Left lung (tissue), 10 donors: Measurements from ENCODE around the gene CBFA2T2. TPM values are rescaled to one million over a fixed set of nuclear protein-coding genes. Genes with fewer than 3 reads are reported as not detected.

Experiments
- ATAC-seq: fragments of 200-7000 bp; cut with Tn5 transposase; one replicate; pipeline ENCODE4 v1.9.1; 2020; ENCODE audit warnings: moderate library complexity
- DNase-seq, 4 donors: peaks; one replicate each; pipeline ENCODE4 v3.0.0-alpha.2; 2013 to 2020
- H3K27ac ChIP-seq, 2 donors: fragments of 200-600 bp; sonication (generic) in 1 of 2; one replicate each; pipeline versions ENCODE4 v1.5.0 to v1.8.0; 2020 to 2021
- H3K27me3 ChIP-seq, 2 donors: fragments of 200-600 bp; sonication (generic) in 1 of 2; one replicate each; pipeline versions ENCODE4 v1.5.0 to v1.8.0; 2020 to 2021
- H3K36me3 ChIP-seq, 2 donors: fragments of 200-600 bp; sonication (generic) in 1 of 2; one replicate each; pipeline versions ENCODE4 v1.5.0 to v1.8.0; 2020 to 2021
- H3K4me1 ChIP-seq, 2 donors: fragments of 200-600 bp; one replicate each; pipeline ENCODE4 v1.8.0; 2021
- H3K4me3 ChIP-seq, 2 donors: fragments of 200-600 bp; sonication (generic) in 1 of 2; one replicate each; pipeline versions ENCODE4 v1.5.0 to v1.8.0; 2020 to 2021; ENCODE audit warnings: mild to moderate bottlenecking in 1 of 2
- H3K9me3 ChIP-seq, 2 donors: fragments of 200-600 bp; sonication (generic) in 1 of 2; one replicate each; pipeline versions ENCODE4 v1.5.0 to v1.8.0; 2020 to 2021
- intact Hi-C, 2 donors: fragments of 100-400 bp; cut with DNase I; formaldehyde crosslinking; loops; one replicate each; pipeline versions ENCODE4 v1.11.2 to v1.14.2; 2022
- polyA plus RNA-seq, 6 donors: library from polyadenylated mRNA; unstranded; fragments of 120-200 nt; gene quantifications; one replicate each; pipeline ENCODE4 v1.2.1, GENCODE V29; 2013; ENCODE audit not compliant: insufficient read length in 6 of 6
- total RNA-seq, 2 donors: library from RNA; stranded (reverse); fragmentation: NEBNext Ultra II Directional; extraction: Animal tissue kit (Norgen Biotek cat#: 25700); gene quantifications; one replicate each; pipeline ENCODE4 v1.2.1, GENCODE V29; 2021
- TF ChIP-seq, protein P1 (sequence below), 2 donors: fragments of 200-600 bp; sonication (generic) in 1 of 2; IDR thresholded peaks; one replicate each; pipeline versions ENCODE4 v1.5.0 to v1.8.0; 2021; ENCODE audit warnings: antibody characterized with exemption in 2 of 2
- donor health status: DM: no; HTN: yes; CAD: no.
- donor health status: DM: no; HTN: no; CAD: no.

CBFA2T2 gene
- total and polyA plus RNA-seq, 8 donors, result 11.9 to 54.4 (median 43.8) TPM

DNA sequence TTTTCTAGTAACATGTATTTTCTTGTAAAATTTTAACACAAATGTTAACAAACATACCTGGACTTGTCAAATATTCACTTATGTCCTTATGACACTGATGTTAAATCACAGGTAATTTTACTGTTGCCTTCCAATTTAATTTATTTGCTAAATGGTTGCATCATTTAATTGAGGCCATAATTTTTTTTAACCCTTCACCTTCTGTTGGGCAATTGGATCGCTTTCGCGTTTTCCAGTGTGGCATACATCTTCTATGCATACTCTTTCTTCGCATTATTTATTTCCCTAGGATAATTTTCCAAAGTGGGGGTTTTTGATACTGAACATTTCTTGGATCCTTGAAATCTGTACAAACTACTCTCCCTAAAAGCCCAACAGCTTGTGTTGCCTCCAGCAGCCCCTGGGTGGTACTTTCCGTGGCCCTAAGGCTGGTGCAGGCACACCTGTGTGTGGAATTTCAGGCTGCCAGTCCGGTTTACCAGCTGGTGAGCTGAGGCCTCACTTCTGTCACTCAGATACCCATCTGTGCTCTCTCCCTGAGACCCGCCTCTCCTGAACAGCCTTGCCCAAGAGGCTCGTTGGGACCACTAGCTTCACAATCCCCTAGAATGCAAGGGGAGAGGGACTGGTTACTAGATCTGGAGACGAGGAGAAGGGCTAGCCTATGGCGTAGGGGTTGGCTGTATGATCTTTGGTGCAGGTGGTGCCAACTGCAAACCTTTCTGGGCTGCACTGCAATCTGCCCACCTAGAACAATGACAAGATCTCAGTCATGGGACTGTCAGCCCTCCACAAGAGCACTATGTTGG is 161.1 kb downstream of the CBFA2T2 start:
- no peak overlapping the region for H3K27ac ChIP-seq
- no peaks in the 10 kb centered on the region for H3K27me3 ChIP-seq
- TF ChIP-seq, protein P1, sequence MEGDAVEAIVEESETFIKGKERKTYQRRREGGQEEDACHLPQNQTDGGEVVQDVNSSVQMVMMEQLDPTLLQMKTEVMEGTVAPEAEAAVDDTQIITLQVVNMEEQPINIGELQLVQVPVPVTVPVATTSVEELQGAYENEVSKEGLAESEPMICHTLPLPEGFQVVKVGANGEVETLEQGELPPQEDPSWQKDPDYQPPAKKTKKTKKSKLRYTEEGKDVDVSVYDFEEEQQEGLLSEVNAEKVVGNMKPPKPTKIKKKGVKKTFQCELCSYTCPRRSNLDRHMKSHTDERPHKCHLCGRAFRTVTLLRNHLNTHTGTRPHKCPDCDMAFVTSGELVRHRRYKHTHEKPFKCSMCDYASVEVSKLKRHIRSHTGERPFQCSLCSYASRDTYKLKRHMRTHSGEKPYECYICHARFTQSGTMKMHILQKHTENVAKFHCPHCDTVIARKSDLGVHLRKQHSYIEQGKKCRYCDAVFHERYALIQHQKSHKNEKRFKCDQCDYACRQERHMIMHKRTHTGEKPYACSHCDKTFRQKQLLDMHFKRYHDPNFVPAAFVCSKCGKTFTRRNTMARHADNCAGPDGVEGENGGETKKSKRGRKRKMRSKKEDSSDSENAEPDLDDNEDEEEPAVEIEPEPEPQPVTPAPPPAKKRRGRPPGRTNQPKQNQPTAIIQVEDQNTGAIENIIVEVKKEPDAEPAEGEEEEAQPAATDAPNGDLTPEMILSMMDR (IDR thresholded peaks at IDR 0.05), result no peak
- ATAC-seq (peak; percentile 11), DNase-seq (peak in 1 of 4 donors; percentile 52)
- no peaks in the 10 kb centered on the region for H3K9me3 ChIP-seq
- H3K4me1 ChIP-seq, result peaks cover 10 to 15% of the 10 kb centered on the region in 2 donors
- peaks cover 0 to under 1% of the 10 kb centered on the region in 2 donors for H3K36me3 ChIP-seq
- intact Hi-C loops, result loop anchor here in 1 of 2 donors (5.0 kb wide), 1 partner anchor 189 kb away; no protein-coding TSS in a partner anchor
- H3K4me3 ChIP-seq, result no peak overlapping the region

- Histone ChIP-seq H3K36me3 (peaks cover 0 to 1% of the 10 kb centered on the region in 2 donors), H3K9me3 (no peaks in the 10 kb centered on the region), H3K4me3 (no peak overlapping the region), H3K27me3 (no peaks in the 10 kb centered on the region), H3K4me1 (peaks cover 10 to 15% of the 10 kb centered on the region in 2 donors), H3K27ac (no peak overlapping the region)
- TF ChIP-seq, protein P1 (IDR thresholded peaks at IDR 0.05), result no peak
- no peak for ATAC-seq
- intact Hi-C loops, result loop anchor here in 1 of 2 donors (5.0 kb wide), 1 partner anchor 189 kb away; no protein-coding TSS in a partner anchor
- peak in 1 of 4 donors; percentile 23 for DNase-seq
These were observed 161.7 kb downstream of the CBFA2T2 start for GRCh38 chr20:33651562-33652048.

GRCh38 chr20:33653218-33653899 is 163.5 kb downstream of the CBFA2T2 start:
- intact Hi-C loops, result loop anchor here in 1 of 2 donors (5.0 kb wide), 1 partner anchor 191 kb away; no protein-coding TSS in a partner anchor

GRCh38 chr20:33653900-33654596 is 164.2 kb downstream of the CBFA2T2 start:
- peak in 3 of 4 donors; percentile 69 to 86 (median 86) for DNase-seq
- Histone ChIP-seq H3K27me3 (no peaks in the 10 kb centered on the region), H3K4me3 (no peak overlapping the region), H3K4me1 (peaks cover 5 to 10% of the 10 kb centered on the region in 2 donors), H3K27ac (no peak overlapping the region), H3K9me3 (no peaks in the 10 kb centered on the region), H3K36me3 (peaks cover 0 to 24% of the 10 kb centered on the region in 2 donors)
- TF ChIP-seq, protein P1 (IDR thresholded peaks at IDR 0.05), result no peak
- intact Hi-C loops, result loop anchor here in 1 of 2 donors (5.0 kb wide), 1 partner anchor 192 kb away; no protein-coding TSS in a partner anchor
- ATAC-seq, result peak; percentile 78

More at GRCh38 chr20:33653218-33653899, 163.5 kb downstream of the CBFA2T2 start:
- TF ChIP-seq, protein P1 (IDR thresholded peaks at IDR 0.05), result peak; percentile 61 to 76
- peaks cover 8 to 10% of the 10 kb centered on the region in 2 donors for H3K4me1 ChIP-seq
- no peak overlapping the region for H3K27ac ChIP-seq
- peak; percentile 58 for ATAC-seq
- peaks cover 0 to 17% of the 10 kb centered on the region in 2 donors for H3K36me3 ChIP-seq
- H3K4me3 ChIP-seq, result no peak overlapping the region
- DNase-seq, result peak in 2 of 4 donors; percentile 40 to 79
- no peaks in the 10 kb centered on the region for H3K27me3 ChIP-seq
- H3K9me3 ChIP-seq, result no peaks in the 10 kb centered on the region
